ENCODE measurements around the gene FAM171A2.
A peak's percentile ranks its signal among the peaks of the same experiment; 100 is the strongest.

Gene FAM171A2

GRCh38 chr17:44361292-44362260 is 2.1 kb downstream of the FAM171A2 start:
- DNase-seq (ENCODE audit: low read depth in 3 of 3) = no peak

DNA sequence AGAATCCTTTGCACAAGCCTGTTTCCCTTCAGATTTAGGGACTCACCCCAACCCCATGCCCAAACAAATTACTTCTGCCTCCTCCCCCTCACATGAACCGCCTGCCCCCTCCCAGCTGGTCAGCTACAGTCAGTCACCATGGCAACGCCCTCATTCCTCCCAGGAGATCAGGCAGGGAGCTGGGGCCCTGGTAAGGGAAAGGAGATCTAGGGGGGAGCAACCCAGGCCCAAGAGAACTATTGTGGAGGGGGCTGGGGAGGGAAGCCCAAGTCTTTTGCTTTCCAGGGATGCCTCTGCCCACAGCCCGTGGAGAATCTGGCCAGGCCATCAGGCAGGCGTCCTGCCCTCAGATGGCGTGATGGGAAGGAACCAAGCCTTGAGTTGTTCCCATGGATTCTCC is 2.8 kb downstream of the FAM171A2 start:
- DNase-seq (ENCODE audit: low read depth in 3 of 3) = no peak

- DNase-seq (ENCODE audit: low read depth in 3 of 3) = no peak
These were observed 3.5 kb downstream of the FAM171A2 start for GRCh38 chr17:44360144-44360533.

- no peak for DNase-seq (ENCODE audit: low read depth in 3 of 3)
These were observed 4.1 kb downstream of the FAM171A2 start for GRCh38 chr17:44359458-44360143.

GRCh38 chr17:44359006-44359405 is 4.6 kb downstream of the FAM171A2 start:
- DNase-seq (ENCODE audit: low read depth in 3 of 3) = no peak

- DNase-seq (ENCODE audit: low read depth in 3 of 3) = no peak
These were observed 5.6 kb downstream of the FAM171A2 start for GRCh38 chr17:44358066-44358465.

- DNase-seq (ENCODE audit: low read depth in 3 of 3) = no peak
These were observed 7.4 kb downstream of the FAM171A2 start for GRCh38 chr17:44356241-44356640.

DNA sequence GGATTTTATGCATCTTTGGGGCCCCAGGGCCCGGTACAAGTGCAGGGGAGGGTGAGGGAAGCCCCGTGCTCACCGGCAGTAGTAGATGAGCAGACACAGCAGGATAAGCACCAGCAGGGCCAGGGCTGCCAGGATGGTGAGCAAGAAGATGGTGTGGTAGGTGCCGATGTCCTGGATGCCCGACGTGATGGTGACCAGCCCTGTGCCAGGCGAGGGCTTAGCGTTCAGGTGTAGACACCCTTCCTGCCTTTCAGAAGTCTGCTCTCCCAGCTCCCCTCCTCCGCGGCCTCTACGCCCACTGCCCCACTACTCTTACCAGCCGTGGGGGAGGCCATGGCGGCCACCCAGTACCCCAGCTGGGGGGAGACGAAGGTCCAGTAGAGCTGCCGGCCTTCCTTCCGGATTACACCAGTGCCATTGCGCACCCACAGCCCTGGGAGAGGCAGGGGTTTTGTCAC is 8.0 kb downstream of the FAM171A2 start:
- no peak for DNase-seq (ENCODE audit: low read depth in 3 of 3)

- DNase-seq (ENCODE audit: low read depth in 3 of 3) = peak; percentile 27 to 43 (median 42)
These were observed 8.8 kb downstream of the FAM171A2 start for GRCh38 chr17:44354582-44355561.

DNA sequence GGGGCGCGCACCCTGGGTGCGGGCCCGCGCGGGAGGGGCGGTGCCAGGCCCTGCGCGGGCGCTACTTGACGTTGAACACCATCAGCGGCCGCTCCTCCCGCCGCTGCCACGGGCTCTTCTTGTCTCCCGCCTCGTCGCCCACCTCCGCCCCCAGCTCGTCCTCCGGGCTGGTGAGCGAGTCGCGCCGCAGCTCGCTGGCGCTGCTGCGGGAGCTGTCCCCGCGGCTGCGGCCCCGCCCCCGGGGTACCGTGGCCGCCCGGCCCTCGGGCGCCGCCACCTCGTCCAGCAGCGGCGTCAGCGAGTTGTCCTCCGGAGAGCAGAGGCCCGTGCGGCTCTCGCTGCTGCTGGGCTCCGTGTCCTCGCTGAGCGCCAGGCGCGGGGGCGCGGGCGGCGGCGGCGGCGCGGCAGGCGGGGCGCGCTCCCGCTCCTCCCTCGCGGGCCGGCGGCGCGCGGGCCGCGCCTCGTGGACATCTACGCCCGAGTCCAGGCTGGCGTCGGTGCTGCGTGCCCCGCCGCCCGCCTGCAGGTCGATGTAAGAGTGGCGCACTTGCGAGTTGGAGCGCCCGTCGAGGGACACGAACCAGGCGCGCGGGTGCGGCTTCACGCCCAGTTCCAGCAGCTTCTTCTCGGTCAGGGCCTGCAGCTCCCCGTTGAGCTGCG is 9.9 kb downstream of the FAM171A2 start:
- DNase-seq (ENCODE audit: low read depth in 3 of 3) = no peak

DNA sequence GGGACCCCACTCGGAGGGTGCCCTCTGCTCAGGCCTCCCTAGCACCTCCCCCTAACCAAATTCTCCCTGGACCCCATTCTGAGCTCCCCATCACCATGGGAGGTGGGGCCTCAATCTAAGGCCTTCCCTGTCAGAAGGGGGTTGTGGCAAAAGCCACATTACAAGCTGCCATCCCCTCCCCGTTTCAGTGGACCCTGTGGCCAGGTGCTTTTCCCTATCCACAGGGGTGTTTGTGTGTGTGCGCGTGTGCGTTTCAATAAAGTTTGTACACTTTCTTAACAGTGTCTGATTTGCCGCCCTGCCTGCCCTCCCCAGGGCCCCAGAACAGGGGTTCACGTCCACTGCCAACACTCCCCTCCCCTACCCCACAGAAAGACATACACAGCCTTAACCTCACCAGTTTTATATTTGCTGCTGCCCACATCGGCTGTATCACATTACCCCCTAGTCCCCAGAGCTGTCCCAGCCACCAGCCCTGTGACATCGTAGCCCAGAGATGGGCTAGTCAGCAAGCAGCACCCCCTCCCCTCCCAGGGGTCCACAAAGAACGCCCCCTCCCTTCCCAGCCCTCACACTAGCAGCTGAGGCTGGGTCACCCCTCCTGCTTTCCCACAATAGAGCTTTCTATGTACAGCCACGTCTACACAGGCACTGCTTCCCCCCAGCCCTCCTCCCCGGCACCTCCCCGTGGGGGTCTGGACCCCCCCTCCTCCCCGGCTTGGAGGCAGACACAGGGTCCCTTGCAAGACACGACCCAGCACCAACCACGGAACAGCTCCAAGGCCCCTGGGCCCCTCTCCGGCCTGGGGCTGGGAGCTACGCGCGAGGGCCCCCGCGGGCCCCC is 10.6 kb downstream of the FAM171A2 start:
- DNase-seq (ENCODE audit: low read depth in 3 of 3) = no peak

- DNase-seq (ENCODE audit: low read depth in 3 of 3) = no peak
These were observed 11.5 kb downstream of the FAM171A2 start for GRCh38 chr17:44351961-44352827.

- DNase-seq (ENCODE audit: low read depth in 3 of 3) = no peak
These were observed 12.2 kb downstream of the FAM171A2 start for GRCh38 chr17:44351464-44351863.

DNA sequence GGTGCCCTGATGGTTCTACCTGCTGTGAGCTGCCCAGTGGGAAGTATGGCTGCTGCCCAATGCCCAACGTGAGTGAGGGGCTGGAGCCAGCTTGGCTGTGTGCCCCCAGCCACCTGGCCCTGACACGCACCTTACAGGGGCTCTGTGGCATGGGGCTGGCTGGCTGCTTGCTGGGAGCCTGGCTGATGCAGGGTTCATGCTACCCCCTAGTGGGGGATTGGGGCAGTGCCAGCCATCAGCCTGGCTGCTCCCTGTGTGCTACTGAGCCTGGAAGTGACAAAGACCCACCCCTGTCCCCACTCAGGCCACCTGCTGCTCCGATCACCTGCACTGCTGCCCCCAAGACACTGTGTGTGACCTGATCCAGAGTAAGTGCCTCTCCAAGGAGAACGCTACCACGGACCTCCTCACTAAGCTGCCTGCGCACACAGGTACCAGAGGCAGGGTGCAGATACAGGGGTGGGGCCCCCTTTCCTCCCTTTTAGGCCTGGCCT is 12.9 kb downstream of the FAM171A2 start:
- DNase-seq (ENCODE audit: low read depth in 3 of 3) = peak; percentile 57 to 61 (median 59)

DNA sequence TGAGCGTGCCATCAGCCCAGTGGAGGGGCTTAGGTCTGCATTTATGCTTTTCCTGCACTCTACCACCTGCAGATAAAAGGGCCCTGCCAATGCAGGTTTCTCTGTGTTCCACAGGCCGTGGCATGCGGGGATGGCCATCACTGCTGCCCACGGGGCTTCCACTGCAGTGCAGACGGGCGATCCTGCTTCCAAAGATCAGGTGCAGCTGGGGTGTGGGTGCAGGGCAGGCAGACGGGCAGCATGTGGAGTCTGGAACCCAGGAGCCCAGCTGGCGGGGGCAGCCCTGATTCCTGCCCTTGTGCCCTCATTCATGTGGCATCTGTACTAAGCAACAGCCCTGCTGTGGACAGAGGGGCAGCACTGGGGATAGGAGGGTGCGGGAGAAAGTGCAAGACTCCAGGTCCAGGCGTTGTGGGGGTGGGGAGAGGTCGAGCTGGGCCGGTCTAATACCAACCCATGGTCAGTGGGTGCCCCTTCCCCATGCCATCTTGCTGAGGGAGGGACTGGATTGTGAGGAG is 14.0 kb downstream of the FAM171A2 start:
- no peak for DNase-seq (ENCODE audit: low read depth in 3 of 3)

- DNase-seq (ENCODE audit: low read depth in 3 of 3) = no peak
These were observed 14.7 kb downstream of the FAM171A2 start for GRCh38 chr17:44348988-44349364.

GRCh38 chr17:44348234-44348987 is 15.2 kb downstream of the FAM171A2 start:
- no peak for DNase-seq (ENCODE audit: low read depth in 3 of 3)

Measured in stimulated activated CD4-positive, alpha-beta T cell treated with anti-CD3 and anti-CD28 coated beads, TNF-alpha, amount 100 ng/mL, for 4 hours (primary cell).